H1 (cell line): ENCODE measurements around the gene IGSF9B. TPM values are rescaled to one million over a fixed set of nuclear protein-coding genes. Genes with fewer than 3 reads are reported as not detected.
A peak's percentile ranks its signal among the peaks of the same experiment; 100 is the strongest.

Experiments
- CTCF ChIA-PET: fragments of 300-600 bp; sonication (Branson Sonifier 250); formaldehyde crosslinking; loops from one replicate; lab custom pipeline; 2021; ENCODE audit not compliant: partially characterized antibody; lab: Charles Lee
- POLR2A ChIA-PET: fragments of 300-600 bp; sonication (Branson Sonifier 250); formaldehyde crosslinking; loops from one replicate; lab custom pipeline; 2021; ENCODE audit warnings: inconsistent platforms; ENCODE audit not compliant: partially characterized antibody; lab: Charles Lee
- DNase-seq, 2 experiments: peaks; one replicate each; pipeline versions ENCODE4 v3.0.0 to v3.0.0-alpha.2; 2010 to 2022; ENCODE audit warnings: low spot score in 2 of 2, low read depth in 1 of 2, mixed read lengths in 1 of 2
- FAIRE-seq: peaks from 2 replicates; lab custom pipeline; 2011; peaks lifted over from hg19 to GRCh38; lab: Jason Lieb, UNC
- H2AFZ ChIP-seq: 2 replicates; pipeline ENCODE4 v1.8.1; 2012; ENCODE audit warnings: low read length, inconsistent platforms
- H2AK5ac ChIP-seq: 2 replicates; pipeline ENCODE4 v1.6.1; 2013; ENCODE audit warnings: low read depth, low read length
- H2BK120ac ChIP-seq: replicated peaks from 2 replicates; pipeline ENCODE3; 2013; ENCODE audit warnings: low read depth, low read length, inconsistent platforms
- H2BK12ac ChIP-seq: 2 replicates; pipeline ENCODE4 v1.6.1; 2013; ENCODE audit warnings: low read depth, low read length
- H2BK15ac ChIP-seq: 2 replicates; pipeline ENCODE4 v1.6.1; 2013; ENCODE audit warnings: low read length
- H2BK20ac ChIP-seq: 2 replicates; pipeline ENCODE4 v1.6.1; 2013; ENCODE audit warnings: low read length
- H2BK5ac ChIP-seq: 2 replicates; pipeline ENCODE4 v1.6.1; 2013; ENCODE audit warnings: low read depth, low read length
- H3K14ac ChIP-seq: 2 replicates; pipeline ENCODE4 v1.6.1; 2013; ENCODE audit warnings: inconsistent platforms; ENCODE audit not compliant: insufficient read length
- H3K18ac ChIP-seq: 2 replicates; pipeline ENCODE4 v1.6.1; 2013; ENCODE audit warnings: low read length; ENCODE audit errors: extremely low read depth
- H3K23ac ChIP-seq: 2 replicates; pipeline ENCODE4 v1.6.1; 2013; ENCODE audit warnings: inconsistent platforms; ENCODE audit not compliant: insufficient read length
- H3K23me2 ChIP-seq: 2 replicates; pipeline ENCODE4 v1.6.1; 2013; ENCODE audit warnings: low read depth, low read length
- H3K27ac ChIP-seq: 2 replicates; pipeline ENCODE4 v1.6.1; 2011; ENCODE audit warnings: low read depth, low read length, inconsistent platforms
- H3K27me3 ChIP-seq, 4 experiments: replicated peaks in 1 of 4; 1 replicate in 1 of 4; 2 replicates in 3 of 4; pipeline versions ENCODE4 v1.6.1 to v1.8.1; 2011 to 2013; ENCODE audit warnings: low read length in 3 of 4, mild to moderate bottlenecking in 3 of 4, inconsistent platforms in 2 of 4, mixed read lengths in 2 of 4, moderate library complexity in 1 of 4; ENCODE audit not compliant: control insufficient read depth in 3 of 4, insufficient read depth in 3 of 4; ENCODE audit errors: extremely low read depth in 1 of 4
- H3K36me3 ChIP-seq, 4 experiments: 2 replicates each; pipeline versions ENCODE4 v1.6.1 to v1.8.1; 2011 to 2013; ENCODE audit warnings: mild to moderate bottlenecking in 4 of 4, low read length in 3 of 4, moderate library complexity in 2 of 4, control low read depth in 1 of 4, inconsistent platforms in 1 of 4; ENCODE audit not compliant: insufficient read depth in 4 of 4, control insufficient read depth in 2 of 4
- H3K4ac ChIP-seq: replicated peaks from 2 replicates; pipeline ENCODE3; 2013; ENCODE audit warnings: low read length, low read depth, mixed read lengths, inconsistent platforms; ENCODE audit not compliant: insufficient read length
- H3K4me1 ChIP-seq, 4 experiments: replicated peaks in 1 of 4; 1 replicate in 1 of 4; 2 replicates in 3 of 4; pipeline versions ENCODE4 v1.6.1 to v1.8.1; 2011 to 2013; ENCODE audit warnings: low read length in 3 of 4, inconsistent platforms in 2 of 4, mixed read lengths in 1 of 4; ENCODE audit not compliant: insufficient read depth in 4 of 4, control insufficient read depth in 3 of 4
- H3K4me2 ChIP-seq, 2 experiments: 2 replicates each; pipeline versions ENCODE4 v1.6.1 to v1.8.1; 2011 to 2013; ENCODE audit warnings: low read depth in 2 of 2, low read length in 2 of 2, control low read depth in 1 of 2, inconsistent platforms in 1 of 2, mild to moderate bottlenecking in 1 of 2; ENCODE audit not compliant: insufficient read depth in 1 of 2
- H3K4me3 ChIP-seq, 4 experiments: fragments of 200-600, 300-600 bp in 1 of 4; sonication (generic), shearing (Covaris generic), sonication (Bioruptor Twin) in 1 of 4; 2 replicates each; pipeline versions ENCODE4 v1.5.1 to v1.8.1; 2011 to 2016; ENCODE audit warnings: low read length in 4 of 4, low read depth in 3 of 4, control low read depth in 2 of 4, inconsistent platforms in 2 of 4, mild to moderate bottlenecking in 2 of 4, mixed read lengths in 1 of 4, moderate library complexity in 1 of 4; ENCODE audit not compliant: insufficient read depth in 2 of 4; ENCODE audit errors: extremely low read depth in 1 of 4
- H3K56ac ChIP-seq: replicated peaks from 2 replicates; pipeline ENCODE3; 2013; ENCODE audit warnings: low read depth, mild to moderate bottlenecking, mixed read lengths, low read length, inconsistent platforms; ENCODE audit not compliant: insufficient read length
- H3K79me1 ChIP-seq: 2 replicates; pipeline ENCODE4 v1.6.1; 2013; ENCODE audit warnings: low read depth, low read length, control low read depth
- H3K79me2 ChIP-seq, 2 experiments: 2 replicates each; pipeline versions ENCODE4 v1.6.1 to v1.8.1; 2012 to 2013; ENCODE audit warnings: low read length in 2 of 2, mild to moderate bottlenecking in 2 of 2, inconsistent platforms in 1 of 2; ENCODE audit not compliant: insufficient read depth in 2 of 2, control insufficient read depth in 1 of 2
- H3K9ac ChIP-seq, 4 experiments: replicated peaks in 1 of 4; 1 replicate in 1 of 4; 2 replicates in 3 of 4; pipeline versions ENCODE4 v1.6.1 to v1.8.1; 2011 to 2013; ENCODE audit warnings: low read depth in 3 of 4, low read length in 3 of 4, control low read depth in 2 of 4, mild to moderate bottlenecking in 2 of 4, moderate library complexity in 2 of 4, inconsistent platforms in 1 of 4; ENCODE audit errors: extremely low read depth in 1 of 4
- H3K9me3 ChIP-seq, 2 experiments: 2 replicates each; pipeline versions ENCODE4 v1.6.1 to v1.8.1; 2012 to 2013; ENCODE audit warnings: mild to moderate bottlenecking in 2 of 2, moderate library complexity in 2 of 2, control low read depth in 1 of 2, inconsistent platforms in 1 of 2, low read depth in 1 of 2, low read length in 1 of 2, mixed read lengths in 1 of 2; ENCODE audit not compliant: insufficient read depth in 2 of 2
- H4K20me1 ChIP-seq, 2 experiments: replicated peaks in 1 of 2; 2 replicates each; pipeline versions ENCODE3 to v1.8.1; 2011 to 2013; ENCODE audit warnings: inconsistent platforms in 2 of 2, low read length in 2 of 2, mild to moderate bottlenecking in 1 of 2; ENCODE audit not compliant: insufficient read depth in 2 of 2, control insufficient read depth in 1 of 2
- H4K5ac ChIP-seq: 2 replicates; pipeline ENCODE4 v1.6.1; 2013; ENCODE audit warnings: low read length, low read depth, mixed read lengths, inconsistent platforms; ENCODE audit not compliant: insufficient read length
- H4K8ac ChIP-seq: 2 replicates; pipeline ENCODE4 v1.8.0; 2013; ENCODE audit warnings: mild to moderate bottlenecking, moderate library complexity, low read length, inconsistent platforms; ENCODE audit not compliant: insufficient read depth; ENCODE audit errors: extremely low read depth
- H4K91ac ChIP-seq: replicated peaks from 2 replicates; pipeline ENCODE3; 2013; ENCODE audit warnings: low read length, mixed read lengths, inconsistent platforms; ENCODE audit not compliant: insufficient read length
- ASH2L ChIP-seq: fragments of 200-600, 300-600 bp; sonication (generic); IDR thresholded peaks from one replicate; pipeline ENCODE4 v1.7.1; 2017; ENCODE audit warnings: low read length
- CTBP2 ChIP-seq: IDR thresholded peaks from 2 replicates; pipeline ENCODE4 v1.7.0; 2011; ENCODE audit warnings: borderline replicate concordance, mild to moderate bottlenecking, moderate library complexity, mixed read lengths, low read length; ENCODE audit not compliant: insufficient read depth, insufficient read length
- EP300 ChIP-seq, 2 experiments: IDR thresholded peaks; 1 replicate in 1 of 2; 2 replicates in 1 of 2; pipeline ENCODE4 v1.6.1; 2011 to 2012; ENCODE audit warnings: low read depth in 2 of 2, low read length in 2 of 2, mild to moderate bottlenecking in 2 of 2, borderline replicate concordance in 1 of 2, inconsistent platforms in 1 of 2, moderate library complexity in 1 of 2
- GTF2F1 ChIP-seq: IDR thresholded peaks from 2 replicates; pipeline ENCODE4 v1.6.1; 2012; ENCODE audit warnings: low read depth, low read length, improper control_type of control experiment, borderline replicate concordance
- HDAC6 ChIP-seq: IDR thresholded peaks from one replicate; pipeline ENCODE4 v1.7.1; 2012; ENCODE audit warnings: low read depth, mild to moderate bottlenecking, inconsistent platforms, low read length, moderate library complexity
- JUN ChIP-seq: IDR thresholded peaks from 2 replicates; pipeline ENCODE4 v1.6.1; 2011; ENCODE audit warnings: low read depth, mild to moderate bottlenecking, improper control_type of control experiment, low read length
- KDM5A ChIP-seq: fragments of 200-600 bp; IDR thresholded peaks from 2 replicates; pipeline ENCODE4 v1.7.1; 2012; ENCODE audit warnings: mild to moderate bottlenecking, low read length, inconsistent platforms, mixed read lengths
- RAD21 ChIP-seq, 2 experiments: IDR thresholded peaks in 1 of 2; conservative IDR thresholded peaks in 1 of 2; 2 replicates each; pipeline ENCODE4 v1.6.1; 2011; ENCODE audit warnings: low read depth in 2 of 2, low read length in 2 of 2, improper control_type of control experiment in 1 of 2, inconsistent platforms in 1 of 2, mild to moderate bottlenecking in 1 of 2, moderate library complexity in 1 of 2
- SIRT6 ChIP-seq: IDR thresholded peaks from one replicate; pipeline ENCODE4 v1.7.1; 2012; ENCODE audit warnings: low read length, inconsistent platforms
- SIX5 ChIP-seq: IDR thresholded peaks from 2 replicates; pipeline ENCODE4 v1.6.1; 2011; ENCODE audit warnings: mild to moderate bottlenecking, low read depth, low read length
- SUZ12 ChIP-seq: fragments of 200-600 bp; sonication (generic); IDR thresholded peaks from 2 replicates; pipeline ENCODE4 v1.6.1; 2012; ENCODE audit warnings: mild to moderate bottlenecking, inconsistent platforms, low read length, moderate library complexity, mixed read lengths
- WGBS, 2 experiments: shearing (Covaris generic) in 1 of 2; methylation state at CpG; one replicate each; pipeline versions ENCODE4 v1.1.6 to v1.1.7; 2013 to 2015; ENCODE audit warnings: low lambda C conversion rate in 2 of 2, mixed read lengths in 2 of 2, inconsistent platforms in 1 of 2, low coverage in 1 of 2, missing lambda C conversion rate in 1 of 2; ENCODE audit not compliant: insufficient replicate concordance in 2 of 2, insufficient coverage in 1 of 2, insufficient read length in 1 of 2; ENCODE audit errors: extremely low coverage in 1 of 2, missing lambda C conversion rate in 1 of 2; 5-methylcytosine and 5-hydroxymethylcytosine counted together
- polyA plus RNA-seq, 7 experiments: library from polyadenylated mRNA; depleted of rRNA in 3 of 7; stranded (reverse) in 5 of 7; unstranded in 2 of 7; fragments of >200 nt in 5 of 7; fragments of 200-250 nt in 2 of 7; gene quantifications; 1 replicate in 5 of 7; 2 replicates in 1 of 7; 4 replicates in 1 of 7; pipeline versions ENCODE4 v1.2.1 to v1.2.3, GENCODE V29; 2011 to 2013; ENCODE audit warnings: missing spikeins in 2 of 7, mixed read lengths in 2 of 7
- total RNA-seq: library from RNA; stranded (reverse); fragmentation: NEBNext Ultra II Directional; extraction: Animal tissue kit (Norgen Biotek cat#: 25700); gene quantifications from 2 replicates; pipeline ENCODE4 v1.2.1, GENCODE V29; 2021
- TF ChIP-seq, protein P1 (sequence below): IDR thresholded peaks from 2 replicates; pipeline ENCODE4 v1.6.1; 2011; ENCODE audit warnings: low read depth, mild to moderate bottlenecking, low read length; ENCODE audit not compliant: insufficient read depth

The IGSF9B gene
- total and polyA plus RNA-seq, 2 of the 8 experiments (the other 6 are each of a cell fraction or from before 2014, with no cell fraction given), result 16.5 to 49.2 TPM

DNA sequence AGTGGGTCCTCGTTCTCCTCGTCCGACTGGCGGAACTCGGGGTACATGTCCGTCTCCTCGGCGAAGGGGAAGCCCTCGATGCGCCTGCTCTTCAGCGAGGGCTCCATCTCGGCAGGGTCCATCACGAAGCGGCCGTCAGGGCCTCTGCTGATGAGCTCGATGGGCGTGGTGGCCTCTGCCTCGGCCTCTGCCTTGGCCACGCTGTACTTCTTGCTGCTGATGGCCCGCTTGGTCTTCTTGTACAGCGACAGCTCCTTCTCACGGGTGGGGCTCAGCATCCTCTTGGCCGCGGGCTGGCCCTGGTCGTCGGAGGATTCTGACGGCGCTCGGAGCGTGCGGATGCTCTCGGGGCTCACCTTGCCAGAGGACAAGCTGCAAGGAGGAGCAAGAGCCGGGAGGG, 35.7 kb downstream of the IGSF9B start:
- no peak overlapping the region for H2AFZ ChIP-seq
- ChIA-PET CTCF (interaction anchor here (0.8 to 3.9 kb wide), 4 partner anchors 10 to 113 kb away, joined by 3 to 17 read pairs (median 10); no protein-coding TSS in a partner anchor), POLR2A (interaction anchor here (1.2 kb wide), 1 partner anchor 18 kb away, joined by 3 read pairs; no protein-coding TSS in a partner anchor)
- H3K9me3 ChIP-seq, result no peaks in the 10 kb centered on the region
- H3K56ac ChIP-seq, result no peak overlapping the region
- no peak overlapping the region for H3K23ac ChIP-seq
- no peak overlapping the region for H2BK15ac ChIP-seq
- H3K27ac ChIP-seq, result no peak overlapping the region
- H2BK12ac ChIP-seq, result no peak overlapping the region
- H4K20me1 ChIP-seq, result peaks cover 0 to 2% of the 10 kb centered on the region in 2 experiments
- peaks cover 9 to 38% (median 24%) of the 10 kb centered on the region in 4 experiments; a peak in 7 of 8 replicates for H3K36me3 ChIP-seq
- no peaks in the 10 kb centered on the region for H3K79me2 ChIP-seq
- no peak overlapping the region for H3K4me3 ChIP-seq
- no peak overlapping the region for H3K14ac ChIP-seq
- no peak overlapping the region for H2BK20ac ChIP-seq
- H3K4ac ChIP-seq, result no peak overlapping the region
- no peak overlapping the region for H3K18ac ChIP-seq
- peaks cover 0 to 17% (median 4%) of the 10 kb centered on the region in 4 experiments; a peak in 6 of 7 replicates for H3K4me1 ChIP-seq
- H3K23me2 ChIP-seq, result peaks cover 2% of the 10 kb centered on the region; the same call in 1 of the 2 replicates
- peak overlapping the region; percentile 3; the same call in 1 of the 2 replicates for H4K8ac ChIP-seq
- H4K5ac ChIP-seq, result no peak overlapping the region
- H4K91ac ChIP-seq, result no peak overlapping the region
- no peak overlapping the region for H2AK5ac ChIP-seq
- H3K27me3 ChIP-seq, result no peaks in the 10 kb centered on the region
- DNase-seq (no peak), FAIRE-seq (no peak)
- H3K9ac ChIP-seq, result no peak overlapping the region
- no peak overlapping the region for H2BK5ac ChIP-seq
- 92% methylated on average over 33 of the region's 33 CpGs; no CpG with 5 or more reads in 1 of the 2 experiments for WGBS, 2 experiments
- no peak overlapping the region for H3K4me2 ChIP-seq
- H2BK120ac ChIP-seq, result no peak overlapping the region
- H3K79me1 ChIP-seq, result peaks cover 7% of the 10 kb centered on the region
- TF ChIP-seq EP300 (IDR thresholded peaks at IDR 0.05; ENCODE audit: borderline replicate concordance in 1 of 2, low read depth in 2 of 2, low read length in 2 of 2) (no peak), HDAC6 (no peak), RAD21 (IDR thresholded peaks at IDR 0.05 in 1 of 2, conservative IDR thresholded peaks at IDR 0.05 in 1 of 2; ENCODE audit: low read depth in 2 of 2, low read length in 2 of 2) (no peak), ASH2L (no peak), GTF2F1 (no peak), KDM5A (no peak), SIRT6 (no peak), JUN (no peak), CTBP2 (no peak), SUZ12 (no peak), SIX5 (no peak)
- TF ChIP-seq, protein P1, sequence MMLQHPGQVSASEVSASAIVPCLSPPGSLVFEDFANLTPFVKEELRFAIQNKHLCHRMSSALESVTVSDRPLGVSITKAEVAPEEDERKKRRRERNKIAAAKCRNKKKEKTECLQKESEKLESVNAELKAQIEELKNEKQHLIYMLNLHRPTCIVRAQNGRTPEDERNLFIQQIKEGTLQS, result no peak
